G401 (cell line): ENCODE measurements around the gene TRIM14. TPM values are rescaled to one million over a fixed set of nuclear protein-coding genes. Genes with fewer than 3 reads are reported as not detected.
A peak's percentile ranks its signal among the peaks of the same experiment; 100 is the strongest.

Experiments
- DNase-seq: peaks from one replicate; pipeline ENCODE4 v3.0.0-alpha.2; 2015; ENCODE audit warnings: low spot score
- in situ Hi-C: cut with HindIII; loops from 2 replicates; pipeline ENCODE4 v1.10.0; 2016; ENCODE audit warnings: low sequenced_read_pairs, mixed read lengths
- total RNA-seq: library from RNA; depleted of rRNA; stranded (reverse); fragments of >200 nt; shearing (Covaris generic); gene quantifications from 2 replicates; pipeline ENCODE4 v1.2.3, GENCODE V29; 2014

Gene TRIM14
- total RNA-seq, 1 experiment from 2014 or later = 10.2 TPM

- in situ Hi-C loops = no loop called here
- DNase-seq = no peak
Observed at GRCh38 chr9:98069551-98069950, 49.5 kb downstream of the TRIM14 start.

- in situ Hi-C loops = no loop called here
- DNase-seq = no peak
Observed at GRCh38 chr9:98067184-98067583, 51.8 kb downstream of the TRIM14 start.

GRCh38 chr9:98066235-98066634 is 52.8 kb downstream of the TRIM14 start:
- DNase-seq = no peak
- in situ Hi-C loops = no loop called here

GRCh38 chr9:98064623-98065392 is 54.2 kb downstream of the TRIM14 start:
- no peak for DNase-seq
- in situ Hi-C loops = no loop called here

GRCh38 chr9:98062161-98062560 is 56.9 kb downstream of the TRIM14 start:
- in situ Hi-C loops = no loop called here

GRCh38 chr9:98057138-98057799 is 61.8 kb downstream of the TRIM14 start:
- no peak for DNase-seq
- in situ Hi-C loops = no loop called here

More at GRCh38 chr9:98062161-98062560, 56.9 kb downstream of the TRIM14 start:
- DNase-seq = peak; percentile 72

GRCh38 chr9:98056269-98057137 is 62.5 kb downstream of the TRIM14 start, which contains the start of gene NANS:
NANS (plus strand) TSS chr9:98056732; CDS start chr9:98056809, 77 bp downstream.
- in situ Hi-C loops = no loop called here
- peak; percentile 91 for DNase-seq

- in situ Hi-C loops = no loop called here
Observed at GRCh38 chr9:98054376-98054951, 64.6 kb downstream of the TRIM14 start.

GRCh38 chr9:98050351-98050750 is 68.7 kb downstream of the TRIM14 start:
- DNase-seq = no peak
- in situ Hi-C loops = no loop called here

More at GRCh38 chr9:98054376-98054951, 64.6 kb downstream of the TRIM14 start:
- DNase-seq = no peak

- in situ Hi-C loops = no loop called here
- DNase-seq = no peak
Observed at GRCh38 chr9:98049288-98050072, 69.5 kb downstream of the TRIM14 start.

- no peak for DNase-seq
- in situ Hi-C loops = no loop called here
Observed at GRCh38 chr9:98047002-98047401, 72.0 kb downstream of the TRIM14 start.

- in situ Hi-C loops = no loop called here
- DNase-seq = no peak
Observed at GRCh38 chr9:98046180-98046543, 72.9 kb downstream of the TRIM14 start.

- no peak for DNase-seq
- in situ Hi-C loops = no loop called here
Observed at GRCh38 chr9:98045234-98046179, 73.5 kb downstream of the TRIM14 start.

- DNase-seq = no peak
- in situ Hi-C loops = no loop called here
Observed at GRCh38 chr9:98043915-98044314, 75.1 kb downstream of the TRIM14 start.

GRCh38 chr9:98040212-98040611 is 78.8 kb downstream of the TRIM14 start:
- in situ Hi-C loops = no loop called here
- DNase-seq = no peak

- DNase-seq = no peak
- in situ Hi-C loops = no loop called here
Observed at GRCh38 chr9:98039607-98040017, 79.4 kb downstream of the TRIM14 start.

- no peak for DNase-seq
- in situ Hi-C loops = no loop called here
Observed at GRCh38 chr9:98038958-98039357, 80.1 kb downstream of the TRIM14 start.

- in situ Hi-C loops = no loop called here
- no peak for DNase-seq
Observed at GRCh38 chr9:98037357-98037756, 81.7 kb downstream of the TRIM14 start.
